OCI-LY7 (cell line): ENCODE results near the gene STK31. TPM values are rescaled to one million over a fixed set of nuclear protein-coding genes. Genes with fewer than 3 reads are reported as not detected.
"Not testable (repeated sequence)": the region's sequence is repeated elsewhere in the genome, so short reads cannot be mapped to it uniquely, and the experiment has no call there.

Experiments
- BruUV-seq: library from RNA; stranded (reverse); fragments of 400-500 nt; replicated peaks from 2 replicates; lab custom pipeline; 2021; lab: Mats Ljungman, UMichigan
- CTCF ChIA-PET: fragments of 300-600 bp; sonication (Branson Sonifier 250); formaldehyde crosslinking; loops from one replicate; lab custom pipeline; 2022; ENCODE audit warnings: antibody characterized with exemption; ENCODE audit not compliant: unreplicated experiment; lab: Charles Lee
- POLR2A ChIA-PET: fragments of 300-600 bp; sonication (Branson Sonifier 250); formaldehyde crosslinking; loops from one replicate; lab custom pipeline; 2022; ENCODE audit warnings: antibody characterized with exemption; lab: Charles Lee
- DNase-seq: peaks from one replicate; pipeline ENCODE4 v3.0.0-alpha.2; 2015; ENCODE audit warnings: low spot score
- H2AFZ ChIP-seq: fragments of 200-600 bp; sonication (generic), shearing (Covaris generic); 2 replicates; pipeline ENCODE4 v1.6.1; 2014; ENCODE audit warnings: mild to moderate bottlenecking, antibody characterized with exemption, low read length, moderate library complexity
- H3K27ac ChIP-seq: fragments of 200-600 bp; sonication (generic); 2 replicates; pipeline ENCODE4 v1.5.1; 2014; ENCODE audit warnings: mixed run types, low read depth, mild to moderate bottlenecking, moderate library complexity, low read length, inconsistent platforms; ENCODE audit not compliant: poor library complexity, severe bottlenecking
- H3K36me3 ChIP-seq: fragments of 200-600 bp; sonication (generic); 2 replicates; pipeline ENCODE4 v1.6.1; 2014; ENCODE audit warnings: mild to moderate bottlenecking, antibody characterized with exemption, low read length, moderate library complexity, mixed read lengths; ENCODE audit not compliant: insufficient read depth
- H3K4me1 ChIP-seq: fragments of 200-600 bp; sonication (generic); 2 replicates; pipeline ENCODE4 v1.5.1; 2014; ENCODE audit warnings: mild to moderate bottlenecking, low read length; ENCODE audit not compliant: insufficient read depth, poor library complexity, severe bottlenecking
- H3K4me2 ChIP-seq: fragments of 200-600 bp; sonication (generic); 2 replicates; pipeline ENCODE4 v1.6.1; 2014; ENCODE audit warnings: mild to moderate bottlenecking, low read length
- H3K4me3 ChIP-seq: fragments of 200-600 bp; sonication (generic); 2 replicates; pipeline ENCODE4 v1.5.1; 2014; ENCODE audit warnings: mild to moderate bottlenecking, low read depth, low read length; ENCODE audit not compliant: poor library complexity, severe bottlenecking
- H3K79me2 ChIP-seq: fragments of 200-600 bp; sonication (generic); 2 replicates; pipeline ENCODE4 v1.6.1; 2016; ENCODE audit warnings: low read depth, mild to moderate bottlenecking, low read length, moderate library complexity, mixed read lengths; ENCODE audit not compliant: insufficient read depth
- H3K9me2 ChIP-seq: fragments of 200-600 bp; sonication (generic); 2 replicates; pipeline ENCODE4 v1.6.1; 2016; ENCODE audit warnings: mild to moderate bottlenecking, low read length, mixed read lengths; ENCODE audit not compliant: insufficient read depth
- H3K9me3 ChIP-seq: fragments of 200-600 bp; sonication (generic); 2 replicates; pipeline ENCODE4 v1.6.1; 2014; ENCODE audit warnings: mild to moderate bottlenecking, mixed run types, low read length, mixed read lengths
- H4K20me1 ChIP-seq: fragments of 200-600 bp; sonication (generic); 2 replicates; pipeline ENCODE4 v1.6.1; 2014; ENCODE audit warnings: mild to moderate bottlenecking, antibody characterized with exemption, low read length, moderate library complexity, mixed read lengths; ENCODE audit not compliant: insufficient read depth
- CTCF ChIP-seq: fragments of 200-600 bp; sonication (generic); conservative IDR thresholded peaks from 2 replicates; pipeline ENCODE4 v1.5.1; 2014; ENCODE audit warnings: mild to moderate bottlenecking, antibody characterized with exemption, low read length, moderate library complexity, mixed read lengths
- EZH2phosphoT487 ChIP-seq: fragments of 200-600 bp; sonication (generic); IDR thresholded peaks from 2 replicates; pipeline ENCODE4 v1.6.1; 2018; ENCODE audit warnings: low read depth, borderline replicate concordance, mild to moderate bottlenecking, mixed run types, antibody characterized with exemption, low read length, moderate library complexity, mixed read lengths
- intact Hi-C: fragments of 100-400 bp; cut with micrococcal nuclease; formaldehyde crosslinking; loops from one replicate; pipeline ENCODE4 v1.10.0; 2022; ENCODE audit not compliant: unreplicated experiment
- total RNA-seq, 2 experiments: library from RNA; depleted of rRNA in 1 of 2; stranded (reverse); fragments of >200 nt in 1 of 2; shearing (Covaris generic) in 1 of 2; gene quantifications; 2 replicates each; pipeline ENCODE4 v1.2.3, GENCODE V29; 2014 to 2022

STK31 gene
- total RNA-seq, 2 experiments from 2014 or later, result 0.28 to 0.40 TPM

GRCh38 chr7:23680414-23681405 is 29.3 kb upstream of the STK31 start:
- BruUV-seq, result TSS peak; percentile 90
- ChIA-PET POLR2A (interaction anchor here (0.6 to 1.7 kb wide), 4 partner anchors 8 to 76 kb away, joined by 3 to 6 read pairs (median 4); no protein-coding TSS in a partner anchor), CTCF (no interaction called here)
- intact Hi-C loops, result no loop called here
- H3K4me1 ChIP-seq, result peaks cover 7% of the 10 kb centered on the region
- no peaks in the 10 kb centered on the region for H3K9me2 ChIP-seq
- peak overlapping the region; percentile 68 for H2AFZ ChIP-seq
- no peaks in the 10 kb centered on the region for H3K79me2 ChIP-seq
- H3K36me3 ChIP-seq, result no peaks in the 10 kb centered on the region
- H4K20me1 ChIP-seq, result no peaks in the 10 kb centered on the region
- DNase-seq, result peak; percentile 27
- peak overlapping the region; percentile 75 for H3K4me2 ChIP-seq
- no peaks in the 10 kb centered on the region for H3K9me3 ChIP-seq
- H3K27ac ChIP-seq, result peak overlapping the region; percentile 27
- TF ChIP-seq CTCF (no peak), EZH2phosphoT487 (no peak)
- H3K4me3 ChIP-seq, result peak overlapping the region; percentile 70

GRCh38 chr7:23684041-23684440 is 26.0 kb upstream of the STK31 start:
- H4K20me1 ChIP-seq, POLR2A ChIA-PET, intact Hi-C loops: not testable (repeated sequence)

GRCh38 chr7:23685731-23686130 is 24.3 kb upstream of the STK31 start:
- Histone ChIP-seq H3K9me3 (no peaks in the 10 kb centered on the region), H3K27ac (no peak overlapping the region), H3K36me3 (no peaks in the 10 kb centered on the region), H3K9me2 (no peaks in the 10 kb centered on the region), H2AFZ (no peak overlapping the region), H3K4me3 (no peak overlapping the region), H3K79me2 (no peaks in the 10 kb centered on the region), H3K4me1 (peaks cover 3% of the 10 kb centered on the region), H3K4me2 (no peak overlapping the region), H4K20me1 (no peaks in the 10 kb centered on the region)
- intact Hi-C loops, result no loop called here
- ChIA-PET CTCF (no interaction called here), POLR2A (interaction anchor here (0.6 kb wide), 1 partner anchor 1653 kb away, joined by 3 read pairs; no protein-coding TSS in a partner anchor)
- TF ChIP-seq CTCF (no peak), EZH2phosphoT487 (no peak)
- BruUV-seq, result no TSS peak
- DNase-seq, result no peak

More at GRCh38 chr7:23684041-23684440, 26.0 kb upstream of the STK31 start:
- H3K4me2 ChIP-seq, H3K36me3 ChIP-seq, CTCF ChIA-PET, H3K27ac ChIP-seq, H3K79me2 ChIP-seq, H3K4me3 ChIP-seq, H3K9me2 ChIP-seq, H2AFZ ChIP-seq, H3K9me3 ChIP-seq, DNase-seq, BruUV-seq, H3K4me1 ChIP-seq: not testable (repeated sequence)
